SIG-M5 treated with dmso at 0.1 percent for 504 hours (cell line): ENCODE measurements around the gene OLIG3.

Experiments used
- DNase-seq: peaks from one replicate; lab custom pipeline; 2025; ENCODE audit not compliant: unreplicated experiment; lab: John Stamatoyannopoulos, UW

OLIG3 gene

DNA sequence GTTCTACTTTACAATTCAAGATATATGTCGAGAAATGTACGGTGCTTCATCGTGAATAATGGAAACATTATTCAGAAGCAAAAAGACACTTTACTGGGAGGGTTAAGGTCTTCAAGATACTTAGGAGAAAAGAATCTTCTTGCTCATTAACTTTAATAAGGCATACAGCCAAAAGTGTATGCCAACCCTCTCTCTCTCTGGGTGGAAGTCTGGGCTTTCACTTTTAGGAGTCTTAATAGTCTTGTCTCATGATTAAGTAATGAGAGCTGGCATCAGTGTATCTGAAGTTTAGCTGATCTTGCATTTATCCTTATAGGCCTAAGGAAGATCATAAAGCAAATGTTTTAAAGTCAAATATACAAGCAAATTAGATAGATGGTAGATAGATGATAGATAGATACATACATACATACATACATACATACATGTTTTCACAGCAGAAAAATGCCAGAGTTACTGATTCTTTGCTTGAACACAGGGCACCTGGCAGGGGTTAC, 21.5 kb downstream of the OLIG3 start:
- no peak for DNase-seq

DNA sequence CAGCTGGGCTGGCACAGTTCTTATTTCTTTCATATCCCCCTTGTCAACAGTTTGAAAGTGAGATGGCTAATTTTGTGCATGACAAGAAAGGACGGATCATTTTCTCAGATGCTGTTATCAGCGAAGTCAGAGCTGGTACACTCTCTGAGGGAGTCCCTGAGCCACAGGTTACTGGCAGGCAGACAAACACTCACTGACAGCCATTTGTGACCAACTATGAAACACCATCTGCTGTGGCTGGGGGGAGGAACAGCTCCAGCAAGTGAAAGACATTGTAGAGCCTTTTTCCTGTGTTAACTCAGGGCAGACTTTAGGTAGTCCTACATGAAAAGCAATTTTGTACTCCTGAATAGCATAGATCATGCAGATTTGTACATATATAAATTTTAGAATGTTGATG, 22.2 kb downstream of the OLIG3 start:
- no peak for DNase-seq

DNA sequence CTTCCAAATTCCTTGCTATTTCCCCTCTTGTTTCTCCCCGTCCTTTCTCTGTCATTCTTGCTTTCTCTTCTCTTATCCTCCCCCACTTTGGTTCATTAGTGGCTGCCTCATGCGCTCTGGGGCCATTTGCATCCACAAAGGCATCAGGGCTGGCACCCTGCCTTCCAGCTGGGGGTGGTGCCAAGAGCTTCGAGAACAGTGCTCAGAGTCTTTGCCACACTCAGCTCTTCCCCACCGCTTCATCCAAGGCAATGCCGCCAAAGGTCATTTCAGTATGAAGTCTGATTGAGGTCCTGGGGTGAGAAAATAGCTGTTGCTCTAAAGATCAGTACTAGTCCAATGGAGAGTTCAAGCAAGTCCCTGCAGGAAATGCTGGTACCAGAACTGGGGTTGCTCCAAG, 22.7 kb downstream of the OLIG3 start:
- no peak for DNase-seq

- DNase-seq, result no peak
These were observed 27.0 kb downstream of the OLIG3 start for GRCh38 chr6:137467211-137467610.

DNA sequence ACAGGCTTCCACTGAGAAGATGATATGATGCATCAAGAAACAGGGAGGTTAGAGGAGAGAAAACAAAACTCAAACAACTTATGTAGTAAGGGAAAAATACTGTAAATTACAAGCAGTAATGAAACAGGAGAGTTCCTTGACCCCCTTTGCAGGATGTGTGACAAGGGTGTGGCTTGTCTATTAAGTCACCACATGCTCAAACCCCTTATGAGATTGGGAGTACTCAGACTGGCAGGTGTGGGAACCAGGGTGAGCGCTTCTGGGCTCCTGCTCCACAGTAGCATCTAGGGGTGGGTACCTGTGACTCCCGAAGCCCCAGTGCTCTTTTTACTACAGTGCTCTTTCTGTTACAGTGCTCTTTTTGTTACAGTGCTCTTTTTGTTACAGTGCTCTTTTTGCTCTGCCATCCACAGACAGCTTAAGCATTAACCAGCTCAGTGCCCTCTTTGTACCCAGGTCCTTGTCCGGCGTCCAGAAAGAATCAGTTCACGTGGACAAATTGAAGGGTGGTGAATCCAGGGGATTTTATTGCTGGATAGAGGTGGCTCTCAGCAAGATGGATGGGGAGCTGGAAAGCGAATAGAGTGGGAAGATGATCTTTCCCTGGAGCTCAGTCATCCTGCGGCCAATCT, 28.7 kb downstream of the OLIG3 start:
- no peak for DNase-seq

DNA sequence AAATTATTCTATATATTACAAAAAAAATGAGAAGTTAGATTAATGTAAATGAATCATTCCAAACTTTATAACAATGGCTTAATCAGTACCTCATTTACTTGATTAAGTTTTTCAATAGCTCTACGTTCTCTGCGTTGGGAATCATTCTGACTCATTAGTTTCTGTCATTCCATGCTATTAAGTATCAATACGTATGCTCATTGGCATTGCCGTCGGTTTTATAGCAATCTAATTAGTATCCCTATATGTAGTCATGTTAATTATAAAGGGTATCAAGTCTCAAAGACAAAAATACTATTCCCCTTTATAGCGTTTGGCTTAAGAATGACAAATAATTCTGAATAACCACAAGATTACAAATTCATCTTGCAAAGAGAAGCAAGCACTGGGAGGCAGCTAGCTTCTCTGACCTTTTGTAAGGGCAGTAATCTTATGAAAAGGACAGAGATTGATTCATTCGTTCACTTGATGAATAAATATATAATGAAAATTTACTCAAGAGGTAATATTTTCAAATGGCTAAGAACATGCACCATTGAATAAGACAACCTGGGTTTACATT, 41.8 kb downstream of the OLIG3 start:
- DNase-seq, result no peak

- DNase-seq, result no peak
These were observed 50.3 kb downstream of the OLIG3 start for GRCh38 chr6:137443901-137444300.
